PC-3 (cell line): ENCODE measurements around the gene ENOX2. TPM values are rescaled to one million over a fixed set of nuclear protein-coding genes. Genes with fewer than 3 reads are reported as not detected.

Experiments
- ATAC-seq: fragments of 200-7000 bp; cut with Tn5 transposase; 2 replicates; pipeline ENCODE4 v1.9.1; 2020; ENCODE audit warnings: mild to moderate bottlenecking, moderate library complexity
- BruUV-seq: library from RNA; stranded (reverse); fragments of 400-500 nt; replicated peaks from 2 replicates; lab custom pipeline; 2021; lab: Mats Ljungman, UMichigan
- CTCF ChIA-PET: fragments of 300-600 bp; sonication (Branson Sonifier 250); formaldehyde crosslinking; loops from one replicate; lab custom pipeline; 2022; ENCODE audit warnings: antibody characterized with exemption; lab: Charles Lee
- POLR2A ChIA-PET: fragments of 300-600 bp; sonication (Branson Sonifier 250); formaldehyde crosslinking; loops from one replicate; lab custom pipeline; 2022; ENCODE audit warnings: antibody characterized with exemption; ENCODE audit not compliant: unreplicated experiment; lab: Charles Lee
- DNase-seq: peaks from one replicate; pipeline ENCODE4 v3.0.0-alpha.2; 2015
- H2AFZ ChIP-seq: fragments of 300-600 bp; sonication (generic); 2 replicates; pipeline ENCODE4 v1.6.0; 2016; ENCODE audit warnings: antibody characterized with exemption, low read length
- H3F3A ChIP-seq: fragments of 300-600 bp; sonication (generic); one replicate; pipeline ENCODE4 v1.6.0; 2017; ENCODE audit warnings: antibody characterized with exemption, low read length, control low read depth, mild to moderate bottlenecking; ENCODE audit not compliant: unreplicated experiment
- H3K27ac ChIP-seq: fragments of 300-600 bp; sonication (generic); 2 replicates; pipeline ENCODE4 v1.5.1; 2016; ENCODE audit warnings: mild to moderate bottlenecking, low read length
- H3K27me3 ChIP-seq: fragments of 300-600 bp; sonication (generic); 2 replicates; pipeline ENCODE4 v1.6.1; 2016; ENCODE audit warnings: low read length, mixed read lengths
- H3K36me3 ChIP-seq: fragments of 300-600 bp; sonication (generic); 2 replicates; pipeline ENCODE4 v1.6.1; 2016; ENCODE audit warnings: low read depth, mixed run types, low read length, mixed read lengths
- H3K4me1 ChIP-seq: fragments of 300-600 bp; sonication (generic); 2 replicates; pipeline ENCODE4 v1.5.1; 2016; ENCODE audit warnings: low read length; ENCODE audit not compliant: insufficient read depth
- H3K4me2 ChIP-seq: fragments of 300-600 bp; sonication (generic); 2 replicates; pipeline ENCODE4 v1.6.0; 2016; ENCODE audit warnings: low read length
- H3K4me3 ChIP-seq: fragments of 300-600 bp; sonication (generic); 2 replicates; pipeline ENCODE4 v1.5.1; 2016; ENCODE audit warnings: mild to moderate bottlenecking, low read length, mixed read lengths
- H3K79me2 ChIP-seq: fragments of 300-600 bp; sonication (generic); 2 replicates; pipeline ENCODE4 v1.6.1; 2017; ENCODE audit warnings: low read length, mixed read lengths
- H3K9ac ChIP-seq: fragments of 300-600 bp; sonication (generic); 2 replicates; pipeline ENCODE4 v1.6.0; 2016; ENCODE audit warnings: mild to moderate bottlenecking, low read length
- H3K9me2 ChIP-seq: fragments of 300-600 bp; sonication (generic); replicated peaks from 2 replicates; pipeline ENCODE4 v1.6.1; 2016; ENCODE audit warnings: mixed run types, low read length, mixed read lengths
- H3K9me3 ChIP-seq: fragments of 300-600 bp; sonication (generic); 2 replicates; pipeline ENCODE4 v1.6.1; 2016; ENCODE audit warnings: low read length, mixed read lengths
- H4K20me1 ChIP-seq: fragments of 300-600 bp; sonication (generic); 2 replicates; pipeline ENCODE4 v1.6.1; 2016; ENCODE audit warnings: low read length, mixed read lengths
- EZH2 ChIP-seq: fragments of 300-600 bp; sonication (generic); IDR thresholded peaks from one replicate; pipeline ENCODE4 v1.6.1; 2017; ENCODE audit warnings: antibody characterized with exemption, mild to moderate bottlenecking, low read length; ENCODE audit not compliant: unreplicated experiment
- EZH2phosphoT487 ChIP-seq: fragments of 300-600 bp; sonication (generic); IDR thresholded peaks from 2 replicates; pipeline ENCODE4 v1.6.1; 2018; ENCODE audit warnings: mild to moderate bottlenecking, antibody characterized with exemption, low read length, borderline replicate concordance
- intact Hi-C: fragments of 100-400 bp; cut with micrococcal nuclease; formaldehyde crosslinking; loops from 2 replicates; pipeline ENCODE4 v1.9.0; 2023
- total RNA-seq: library from RNA; depleted of rRNA; stranded (reverse); fragments of >200 nt; gene quantifications from 2 replicates; pipeline ENCODE4 v1.2.3, GENCODE V29; 2014
- TF ChIP-seq, protein P1 (sequence below): fragments of 300-600 bp; sonication (generic); conservative IDR thresholded peaks from 2 replicates; pipeline ENCODE4 v1.5.1; 2017; ENCODE audit warnings: antibody characterized with exemption, low read depth, mild to moderate bottlenecking, low read length

ENOX2 gene
- total RNA-seq, 1 experiment from 2014 or later = 11.8 TPM

DNA sequence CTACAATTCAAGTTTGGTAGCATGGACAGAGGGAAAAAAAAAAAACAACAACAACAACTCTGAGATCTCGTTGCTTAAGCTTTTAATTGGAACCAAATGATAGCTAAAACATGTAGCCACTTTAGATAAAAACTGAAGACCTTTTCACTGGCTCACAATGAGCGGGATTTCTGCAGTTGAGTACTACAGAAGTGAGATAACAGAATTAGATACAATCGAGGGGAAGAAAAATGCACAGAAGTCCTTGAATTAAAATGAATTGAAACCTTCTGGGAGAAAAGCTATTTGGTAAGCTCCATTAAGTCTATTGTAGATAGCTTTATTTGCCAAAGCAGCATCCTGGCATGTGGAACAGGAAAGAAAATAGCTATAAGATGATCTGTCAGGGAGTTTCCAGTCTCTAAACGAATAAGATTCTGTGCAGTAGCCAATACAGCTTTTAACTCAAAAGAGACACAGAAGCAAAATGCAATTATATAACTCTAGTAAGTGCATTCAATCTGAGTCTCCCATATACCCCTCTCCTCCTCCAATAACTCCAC, 248.5 kb downstream of the ENOX2 start:
- H3K9ac ChIP-seq = no peak overlapping the region
- H4K20me1 ChIP-seq = no peaks in the 10 kb centered on the region
- no peaks in the 10 kb centered on the region for H3K9me3 ChIP-seq
- H3K27ac ChIP-seq = no peak overlapping the region
- H3K4me3 ChIP-seq = no peak overlapping the region
- TF ChIP-seq EZH2phosphoT487 = no peak
- TF ChIP-seq, protein P1, sequence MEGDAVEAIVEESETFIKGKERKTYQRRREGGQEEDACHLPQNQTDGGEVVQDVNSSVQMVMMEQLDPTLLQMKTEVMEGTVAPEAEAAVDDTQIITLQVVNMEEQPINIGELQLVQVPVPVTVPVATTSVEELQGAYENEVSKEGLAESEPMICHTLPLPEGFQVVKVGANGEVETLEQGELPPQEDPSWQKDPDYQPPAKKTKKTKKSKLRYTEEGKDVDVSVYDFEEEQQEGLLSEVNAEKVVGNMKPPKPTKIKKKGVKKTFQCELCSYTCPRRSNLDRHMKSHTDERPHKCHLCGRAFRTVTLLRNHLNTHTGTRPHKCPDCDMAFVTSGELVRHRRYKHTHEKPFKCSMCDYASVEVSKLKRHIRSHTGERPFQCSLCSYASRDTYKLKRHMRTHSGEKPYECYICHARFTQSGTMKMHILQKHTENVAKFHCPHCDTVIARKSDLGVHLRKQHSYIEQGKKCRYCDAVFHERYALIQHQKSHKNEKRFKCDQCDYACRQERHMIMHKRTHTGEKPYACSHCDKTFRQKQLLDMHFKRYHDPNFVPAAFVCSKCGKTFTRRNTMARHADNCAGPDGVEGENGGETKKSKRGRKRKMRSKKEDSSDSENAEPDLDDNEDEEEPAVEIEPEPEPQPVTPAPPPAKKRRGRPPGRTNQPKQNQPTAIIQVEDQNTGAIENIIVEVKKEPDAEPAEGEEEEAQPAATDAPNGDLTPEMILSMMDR = no peak
- TF ChIP-seq EZH2 = no peak
- no peaks in the 10 kb centered on the region for H3K27me3 ChIP-seq
- H2AFZ ChIP-seq = no peak overlapping the region
- no peak for DNase-seq
- ChIA-PET POLR2A (no interaction called here), CTCF (interaction anchor here (0.9 kb wide), 1 partner anchor 71 kb away, joined by 3 read pairs; no protein-coding TSS in a partner anchor)
- H3K36me3 ChIP-seq = no peaks in the 10 kb centered on the region; the same call in none of the 2 replicates
- no peaks in the 10 kb centered on the region for H3K9me2 ChIP-seq
- no TSS peak for BruUV-seq
- H3K4me1 ChIP-seq = no peaks in the 10 kb centered on the region
- intact Hi-C loops = no loop called here
- ATAC-seq = no peak
- no peaks in the 10 kb centered on the region for H3F3A ChIP-seq
- no peak overlapping the region for H3K4me2 ChIP-seq
- no peaks in the 10 kb centered on the region for H3K79me2 ChIP-seq

DNA sequence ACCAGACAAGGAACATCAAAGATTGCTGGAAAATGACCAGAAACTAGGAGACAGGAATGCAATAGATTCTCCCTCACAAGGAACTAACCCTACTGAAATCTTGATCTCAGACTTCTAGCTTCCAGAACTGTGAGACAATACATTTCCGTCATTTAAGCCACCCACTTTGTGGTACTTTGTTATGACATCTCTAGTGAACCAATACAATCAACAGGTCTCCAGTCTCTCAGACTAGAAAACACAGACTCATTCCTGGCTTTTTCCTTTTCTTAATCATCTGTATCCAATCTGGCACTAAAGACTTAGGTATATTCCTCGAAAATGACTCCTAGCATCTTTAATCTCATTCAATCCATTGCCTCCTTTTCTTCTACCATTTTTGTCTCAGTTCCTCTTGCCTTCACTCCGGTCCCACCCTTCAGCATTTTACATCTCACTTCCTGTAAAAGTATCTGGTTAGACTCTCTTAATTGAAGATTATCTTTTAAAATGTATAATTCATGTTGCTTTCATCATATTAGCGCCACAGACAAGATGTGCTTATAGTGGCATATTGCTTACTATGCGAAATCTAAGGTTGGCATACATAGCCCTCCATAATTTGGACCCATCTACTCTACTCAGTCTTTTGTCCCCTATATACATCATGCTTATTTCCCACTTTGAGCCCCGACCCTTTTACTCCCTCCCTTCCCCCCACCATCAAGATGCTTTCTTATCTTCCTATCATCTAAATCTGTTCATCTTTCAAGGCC, 250.0 kb downstream of the ENOX2 start:
- Histone ChIP-seq H2AFZ (no peak overlapping the region), H3K4me3 (no peak overlapping the region), H4K20me1 (no peaks in the 10 kb centered on the region), H3F3A (no peaks in the 10 kb centered on the region), H3K4me1 (no peaks in the 10 kb centered on the region), H3K4me2 (no peak overlapping the region), H3K9me2 (no peaks in the 10 kb centered on the region), H3K9me3 (no peaks in the 10 kb centered on the region), H3K9ac (no peak overlapping the region), H3K36me3 (no peaks in the 10 kb centered on the region; the same call in 1 of the 2 replicates), H3K79me2 (no peaks in the 10 kb centered on the region), H3K27ac (no peak overlapping the region), H3K27me3 (no peaks in the 10 kb centered on the region)
- DNase-seq = no peak
- intact Hi-C loops = no loop called here
- ChIA-PET POLR2A (no interaction called here), CTCF (no interaction called here)
- no TSS peak for BruUV-seq
- ATAC-seq = no peak
- TF ChIP-seq EZH2phosphoT487 (no peak), EZH2 (no peak)
- TF ChIP-seq, protein P1 = no peak

DNA sequence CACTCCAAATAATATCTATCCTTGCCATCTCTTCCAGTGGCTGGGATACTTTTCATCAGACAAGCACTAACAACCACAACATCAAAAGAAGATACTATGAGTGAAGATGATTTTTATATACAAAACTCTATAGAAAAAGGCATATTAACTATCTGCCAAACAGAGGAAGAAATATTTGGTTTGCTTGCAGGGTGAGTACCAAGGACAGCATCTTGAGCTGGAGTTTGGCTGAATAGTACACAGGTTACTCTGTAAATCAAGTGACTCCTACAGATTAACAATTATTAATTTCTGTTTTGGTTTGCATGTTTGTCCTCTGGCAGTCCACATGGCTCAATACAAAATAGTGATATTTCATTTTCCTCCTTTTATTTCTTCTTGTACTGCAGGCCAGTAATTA, 253.3 kb downstream of the ENOX2 start:
- no peaks in the 10 kb centered on the region for H3K36me3 ChIP-seq
- TF ChIP-seq, protein P1 = no peak
- no peak for TF ChIP-seq EZH2phosphoT487
- TF ChIP-seq EZH2 = no peak
- CTCF ChIA-PET = no interaction called here

More for the DNA sequence above, 253.3 kb downstream of the ENOX2 start:
- Histone ChIP-seq H3K27ac (no peak overlapping the region), H3F3A (no peaks in the 10 kb centered on the region), H3K9me2 (no peaks in the 10 kb centered on the region), H3K9ac (no peak overlapping the region), H3K9me3 (no peaks in the 10 kb centered on the region), H3K4me3 (no peak overlapping the region), H3K4me2 (no peak overlapping the region), H3K27me3 (no peaks in the 10 kb centered on the region), H3K4me1 (no peaks in the 10 kb centered on the region), H4K20me1 (no peaks in the 10 kb centered on the region), H3K79me2 (no peaks in the 10 kb centered on the region), H2AFZ (no peak overlapping the region)
- intact Hi-C loops = no loop called here
- no peak for DNase-seq
- no TSS peak for BruUV-seq
- POLR2A ChIA-PET = no interaction called here
- ATAC-seq = no peak
